H9 (cell line): ENCODE data around the gene DHRS7B. TPM values are rescaled to one million over a fixed set of nuclear protein-coding genes. Genes with fewer than 3 reads are reported as not detected.
"Not testable (repeated sequence)": the region's sequence is repeated elsewhere in the genome, so short reads cannot be mapped to it uniquely, and the experiment has no call there.

Source experiments
- DNase-seq: peaks from one replicate; pipeline ENCODE4 v3.0.0-alpha.2; 2017
- H2AFZ ChIP-seq: one replicate; pipeline ENCODE4 v1.6.1; 2013; ENCODE audit warnings: mild to moderate bottlenecking, low read length, control low read depth, moderate library complexity
- H2AK5ac ChIP-seq: 2 replicates; pipeline ENCODE4 v1.6.1; 2013; ENCODE audit warnings: low read length, control low read depth, mixed read lengths; ENCODE audit not compliant: insufficient read length
- H2BK120ac ChIP-seq: one replicate; pipeline ENCODE4 v1.6.1; 2013; ENCODE audit warnings: low read depth, mild to moderate bottlenecking, low read length, control low read depth, inconsistent platforms; ENCODE audit not compliant: poor library complexity, severe bottlenecking
- H2BK12ac ChIP-seq: 2 replicates; pipeline ENCODE4 v1.6.1; 2013; ENCODE audit warnings: low read length, control low read depth, mixed read lengths, low read depth; ENCODE audit not compliant: insufficient read length
- H2BK15ac ChIP-seq: 2 replicates; pipeline ENCODE4 v1.6.1; 2013; ENCODE audit warnings: low read depth, low read length, control low read depth
- H2BK20ac ChIP-seq: one replicate; pipeline ENCODE4 v1.6.1; 2013; ENCODE audit warnings: low read depth, mild to moderate bottlenecking, low read length, control low read depth, inconsistent platforms; ENCODE audit not compliant: poor library complexity, severe bottlenecking
- H2BK5ac ChIP-seq: 2 replicates; pipeline ENCODE4 v1.6.1; 2013; ENCODE audit warnings: low read length, control low read depth, mixed read lengths; ENCODE audit not compliant: insufficient read length
- H3K14ac ChIP-seq: 2 replicates; pipeline ENCODE4 v1.6.1; 2013; ENCODE audit warnings: low read length, control low read depth; ENCODE audit not compliant: insufficient read depth
- H3K18ac ChIP-seq: 2 replicates; pipeline ENCODE4 v1.6.1; 2013; ENCODE audit warnings: low read depth, mild to moderate bottlenecking, mixed read lengths, low read length, control low read depth; ENCODE audit not compliant: insufficient read length
- H3K23ac ChIP-seq: 2 replicates; pipeline ENCODE4 v1.6.1; 2013; ENCODE audit warnings: low read length, control low read depth, mixed read lengths, low read depth; ENCODE audit not compliant: insufficient read length
- H3K23me2 ChIP-seq: 2 replicates; pipeline ENCODE4 v1.6.1; 2013; ENCODE audit warnings: low read depth, mild to moderate bottlenecking, mixed read lengths, low read length, control low read depth; ENCODE audit not compliant: insufficient read length, poor library complexity, severe bottlenecking
- H3K27ac ChIP-seq: 2 replicates; pipeline ENCODE4 v1.5.1; 2013; ENCODE audit warnings: low read length, control low read depth, mixed read lengths, low read depth; ENCODE audit not compliant: insufficient read length
- H3K27me3 ChIP-seq: 2 replicates; pipeline ENCODE4 v1.6.1; 2013; ENCODE audit warnings: low read length, control low read depth, inconsistent platforms; ENCODE audit not compliant: insufficient read depth
- H3K4ac ChIP-seq: 2 replicates; pipeline ENCODE4 v1.6.1; 2013; ENCODE audit warnings: low read depth, mild to moderate bottlenecking, control low read depth, inconsistent platforms, low read length, moderate library complexity
- H3K4me1 ChIP-seq: 2 replicates; pipeline ENCODE4 v1.6.1; 2013; ENCODE audit warnings: low read length, control low read depth, inconsistent platforms; ENCODE audit not compliant: insufficient read depth
- H3K4me2 ChIP-seq: 2 replicates; pipeline ENCODE4 v1.6.1; 2013; ENCODE audit warnings: low read length, control low read depth, mixed read lengths; ENCODE audit not compliant: insufficient read length, insufficient read depth
- H3K56ac ChIP-seq: 2 replicates; pipeline ENCODE4 v1.6.1; 2013; ENCODE audit warnings: low read depth, mild to moderate bottlenecking, mixed read lengths, low read length, control low read depth; ENCODE audit not compliant: insufficient read length
- H3K79me1 ChIP-seq: 2 replicates; pipeline ENCODE4 v1.6.1; 2013; ENCODE audit warnings: low read depth, mild to moderate bottlenecking, moderate library complexity, low read length, control low read depth, inconsistent platforms; ENCODE audit not compliant: insufficient read depth, poor library complexity, severe bottlenecking
- H3K79me2 ChIP-seq: 2 replicates; pipeline ENCODE4 v1.6.1; 2013; ENCODE audit warnings: low read length, control low read depth, inconsistent platforms; ENCODE audit not compliant: insufficient read depth
- H3K9ac ChIP-seq: 2 replicates; pipeline ENCODE4 v1.6.1; 2013; ENCODE audit warnings: low read length, control low read depth, mixed read lengths; ENCODE audit not compliant: insufficient read length; ENCODE audit errors: extremely low read depth
- H3K9me3 ChIP-seq: one replicate; pipeline ENCODE4 v1.6.1; 2013; ENCODE audit warnings: low read depth, low read length, inconsistent platforms; ENCODE audit not compliant: control insufficient read depth
- H3T11ph ChIP-seq: one replicate; pipeline ENCODE4 v1.6.1; 2013; ENCODE audit warnings: mild to moderate bottlenecking, low read length, control low read depth, inconsistent platforms
- H4K20me1 ChIP-seq: one replicate; pipeline ENCODE4 v1.6.1; 2013; ENCODE audit not compliant: control insufficient read depth, insufficient read length, insufficient read depth
- H4K5ac ChIP-seq: 2 replicates; pipeline ENCODE4 v1.6.1; 2013; ENCODE audit warnings: low read depth, mild to moderate bottlenecking, mixed read lengths, low read length, control low read depth; ENCODE audit not compliant: insufficient read length
- H4K8ac ChIP-seq: replicated peaks from 2 replicates; pipeline ENCODE4 v1.6.1; 2013; ENCODE audit warnings: low read length, control low read depth, mixed read lengths, low read depth; ENCODE audit not compliant: insufficient read length
- H4K91ac ChIP-seq: 2 replicates; pipeline ENCODE4 v1.6.1; 2013; ENCODE audit warnings: low read depth, mild to moderate bottlenecking, moderate library complexity, mixed read lengths, low read length, control low read depth; ENCODE audit not compliant: insufficient read length
- H3K27ac Mint-ChIP-seq, 3 experiments: 2 replicates in 2 of 3; 3 replicates in 1 of 3; pipeline ENCODE4 v1.8.0; 2020 to 2021; ENCODE audit warnings: mixed read lengths in 3 of 3, mild to moderate bottlenecking in 1 of 3, moderate library complexity in 1 of 3
- H3K27me3 Mint-ChIP-seq: 2 replicates; pipeline ENCODE4 v1.8.0; 2021; ENCODE audit warnings: low read depth, mild to moderate bottlenecking, moderate library complexity, mixed read lengths
- H3K36me3 Mint-ChIP-seq, 3 experiments: 2 replicates in 2 of 3; 3 replicates in 1 of 3; pipeline ENCODE4 v1.8.0; 2020 to 2021; ENCODE audit warnings: low read depth in 3 of 3, mixed read lengths in 3 of 3; ENCODE audit not compliant: insufficient read depth in 1 of 3
- H3K4me1 Mint-ChIP-seq, 2 experiments: 2 replicates each; pipeline ENCODE4 v1.8.0; 2020; ENCODE audit warnings: mixed read lengths in 2 of 2
- H3K4me3 Mint-ChIP-seq, 2 experiments: 2 replicates in 1 of 2; 3 replicates in 1 of 2; pipeline ENCODE4 v1.8.0; 2020 to 2021; ENCODE audit warnings: mild to moderate bottlenecking in 2 of 2, mixed read lengths in 2 of 2, moderate library complexity in 1 of 2
- H3K9me3 Mint-ChIP-seq, 2 experiments: 2 replicates in 1 of 2; 3 replicates in 1 of 2; pipeline ENCODE4 v1.8.0; 2020; ENCODE audit warnings: mild to moderate bottlenecking in 2 of 2, mixed read lengths in 2 of 2, moderate library complexity in 1 of 2
- CTCF ChIP-seq: fragments of 200-600 bp; sonication (generic); conservative IDR thresholded peaks from 3 replicates; pipeline ENCODE4 v1.8.0; 2021; ENCODE audit warnings: antibody characterized with exemption, mild to moderate bottlenecking
- WGBS: extraction: QIAGEN DNeasy Blood & Tissue Kit; methylation state at CpG from one replicate; pipeline ENCODE4 v1.1.7; 2013; ENCODE audit warnings: missing lambda C conversion rate, low lambda C conversion rate, mixed read lengths; ENCODE audit not compliant: insufficient read length; ENCODE audit errors: extremely low coverage; 5-methylcytosine and 5-hydroxymethylcytosine counted together
- total RNA-seq: library from RNA; stranded (reverse); gene quantifications from 2 replicates; pipeline ENCODE4 v1.2.1, GENCODE V29; 2021

Gene DHRS7B
- total RNA-seq, 1 experiment from 2014 or later, result 20.3 TPM

GRCh38 chr17:21191698-21192097 lies 64.9 kb downstream of the DHRS7B start:
- no CpG with 5 or more reads among the region's 2 CpGs for WGBS
- Histone ChIP-seq H4K5ac (no peak overlapping the region), H3K23ac (no peak overlapping the region), H2BK20ac (no peak overlapping the region), H4K20me1 (no peaks in the 10 kb centered on the region), H3K79me2 (no peaks in the 10 kb centered on the region), H3K4ac (no peak overlapping the region), H3T11ph (no peak overlapping the region), H3K27me3 (no peaks in the 10 kb centered on the region), H2AK5ac (no peak overlapping the region), H2BK12ac (no peak overlapping the region), H4K91ac (no peak overlapping the region), H3K9ac (no peak overlapping the region), H3K56ac (no peak overlapping the region), H2AFZ (no peak overlapping the region), H3K79me1 (no peaks in the 10 kb centered on the region), H3K27ac (no peak overlapping the region), H2BK5ac (no peak overlapping the region), H3K9me3 (no peaks in the 10 kb centered on the region), H3K4me2 (no peak overlapping the region), H3K14ac (no peak overlapping the region), H2BK120ac (no peak overlapping the region), H3K23me2 (no peaks in the 10 kb centered on the region), H3K18ac (no peak overlapping the region), H3K4me1 (no peaks in the 10 kb centered on the region), H2BK15ac (no peak overlapping the region), H4K8ac (no peak overlapping the region)
- H3K27me3 Mint-ChIP-seq, result no peaks in the 10 kb centered on the region; the same call in 1 of the 2 replicates
- DNase-seq, result no peak
- H3K4me1 Mint-ChIP-seq, result peaks cover 0 to 9% of the 10 kb centered on the region in 2 experiments; a peak in 2 of 4 replicates
- H3K9me3 Mint-ChIP-seq, result no peaks in the 10 kb centered on the region
- H3K4me3 Mint-ChIP-seq, result no peak overlapping the region
- no peak for TF ChIP-seq CTCF
- H3K27ac Mint-ChIP-seq, result no peak overlapping the region
- H3K36me3 Mint-ChIP-seq, result peaks cover 9 to 53% (median 15%) of the 10 kb centered on the region in 3 experiments; a peak in 6 of 7 replicates

- not testable (repeated sequence) for DNase-seq, H3K27me3 ChIP-seq, H4K20me1 ChIP-seq, H2BK20ac ChIP-seq, H2BK120ac ChIP-seq, H3K4me3 Mint-ChIP-seq, H3K4me1 ChIP-seq, H3K14ac ChIP-seq, H3K9me3 ChIP-seq, H3K23me2 ChIP-seq, H3K9ac ChIP-seq, H3K18ac ChIP-seq, H2AK5ac ChIP-seq, H3T11ph ChIP-seq, H3K9me3 Mint-ChIP-seq, H3K56ac ChIP-seq, H3K79me1 ChIP-seq, H3K79me2 ChIP-seq, H3K4ac ChIP-seq, H3K27ac ChIP-seq, H4K8ac ChIP-seq, H3K27me3 Mint-ChIP-seq, H2BK5ac ChIP-seq, H2AFZ ChIP-seq, H2BK12ac ChIP-seq, H4K91ac ChIP-seq, H3K23ac ChIP-seq, H2BK15ac ChIP-seq, H3K4me2 ChIP-seq, H4K5ac ChIP-seq
- peak overlapping the region in 1 of 3 experiments; percentile 23; a peak in 2 of 7 replicates for H3K27ac Mint-ChIP-seq
- peaks cover 12 to 59% (median 22%) of the 10 kb centered on the region in 3 experiments; a peak in 6 of 7 replicates for H3K36me3 Mint-ChIP-seq
- H3K4me1 Mint-ChIP-seq, result peaks cover 0 to 11% of the 10 kb centered on the region in 2 experiments; a peak in 2 of 4 replicates
- WGBS, result no CpG with 5 or more reads among the region's 7 CpGs
Measured at GRCh38 chr17:21192414-21192813, 65.7 kb downstream of the DHRS7B start.
